ENCODE measurements around the gene OR2T1.
"Not testable (repeated sequence)": the region's sequence is repeated elsewhere in the genome, so short reads cannot be mapped to it uniquely, and the experiment has no call there.

OR2T1 gene

GRCh38 chr1:248436303-248436702 is 33.5 kb downstream of the OR2T1 start:
- DNase-seq, result not testable (repeated sequence)

DNA sequence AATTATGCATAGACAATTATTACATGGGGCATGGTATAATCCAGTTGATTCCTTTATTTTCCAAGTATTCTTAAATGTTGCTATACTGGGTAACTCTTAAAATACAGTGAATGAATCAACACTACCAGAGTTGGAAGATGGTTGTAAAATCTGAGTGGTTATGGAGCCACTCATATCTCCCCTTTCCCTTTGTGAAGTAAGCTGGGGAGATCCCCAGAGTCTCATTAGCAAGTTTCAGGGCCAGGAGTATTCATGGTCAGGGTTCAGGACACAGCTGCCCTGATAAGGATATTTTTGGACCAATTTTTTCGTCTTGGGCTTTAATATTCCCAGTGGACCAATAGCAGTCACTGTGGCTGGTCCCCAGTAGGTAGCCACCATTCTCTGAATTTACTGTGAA is 35.8 kb downstream of the OR2T1 start:
- not testable (repeated sequence) for DNase-seq

DNA sequence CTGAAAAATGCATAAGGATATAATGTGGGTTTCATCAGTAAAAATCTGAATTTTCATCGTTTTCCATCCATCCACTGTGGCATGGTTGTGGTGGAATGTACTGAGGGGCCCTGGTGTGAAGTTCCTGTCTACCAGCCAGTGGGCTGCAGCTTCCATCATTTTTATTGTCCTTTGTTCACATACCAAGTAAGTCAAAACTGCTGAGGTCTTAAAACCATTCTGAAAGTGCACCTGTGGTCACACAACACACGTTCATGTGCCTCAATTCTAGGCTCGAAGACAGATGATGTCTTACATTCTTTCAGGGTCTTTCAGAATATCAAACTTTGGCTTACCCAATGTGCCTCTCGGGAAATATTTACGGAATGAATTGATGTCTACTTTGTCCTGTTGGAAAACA is 36.4 kb downstream of the OR2T1 start:
- not testable (repeated sequence) for DNase-seq

GRCh38 chr1:248442500-248443277 is 39.8 kb downstream of the OR2T1 start:
- not testable (repeated sequence) for DNase-seq

DNA sequence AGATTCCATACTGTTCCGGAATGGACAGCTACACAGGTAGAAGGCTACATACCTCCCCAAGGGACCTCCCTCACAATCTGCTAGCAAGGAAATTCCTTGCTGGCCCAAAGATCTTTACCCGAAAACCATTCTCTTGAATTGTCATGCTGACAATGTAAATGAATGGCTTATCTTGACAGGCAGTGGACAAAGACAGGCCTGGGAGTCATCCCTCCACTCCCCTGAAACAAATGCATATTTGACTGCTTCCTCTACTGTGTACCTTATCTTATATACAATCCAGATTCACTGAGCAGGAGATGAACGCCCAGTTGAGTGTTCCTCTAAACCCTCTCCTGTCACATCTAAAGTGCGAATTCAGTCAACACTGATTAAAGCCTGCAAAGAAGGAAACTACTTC is 41.8 kb downstream of the OR2T1 start:
- DNase-seq, result not testable (repeated sequence)

DNA sequence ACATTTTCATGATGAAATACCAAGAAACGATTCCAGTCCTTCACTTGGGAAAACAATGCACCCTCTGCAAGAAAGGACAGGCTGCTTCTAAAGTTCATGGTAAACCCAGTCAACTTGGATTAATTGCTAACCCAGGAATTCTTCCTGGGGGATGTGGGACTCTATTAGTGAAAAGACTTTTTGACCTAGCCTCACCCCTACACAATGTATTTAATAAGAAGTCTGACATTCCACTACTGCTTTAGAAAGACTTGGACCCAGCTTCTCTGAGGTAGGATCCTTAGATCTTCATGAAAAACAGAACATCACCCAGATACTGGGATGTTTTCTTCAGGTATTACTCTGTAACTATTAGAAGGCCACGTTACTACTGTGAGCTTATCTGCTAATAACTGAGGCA is 42.6 kb downstream of the OR2T1 start, which contains the start of gene OR2T2:
Gene OR2T2, plus strand, starts transcription at position 239 of the 400 bp plus-strand sequence. CDS start 7,161 bp downstream, outside the sequence.
- DNase-seq, result not testable (repeated sequence)

- DNase-seq, result not testable (repeated sequence)
Observed at GRCh38 chr1:248448409-248449074, 45.7 kb downstream of the OR2T1 start.

GRCh38 chr1:248449821-248450465 is 47.1 kb downstream of the OR2T1 start:
- not testable (repeated sequence) for DNase-seq

GRCh38 chr1:248450466-248451145 is 47.8 kb downstream of the OR2T1 start:
- not testable (repeated sequence) for DNase-seq

- DNase-seq, result not testable (repeated sequence)
Observed at GRCh38 chr1:248453619-248454018, 50.8 kb downstream of the OR2T1 start.

GRCh38 chr1:248455045-248455444 is 52.2 kb downstream of the OR2T1 start:
- not testable (repeated sequence) for DNase-seq

GRCh38 chr1:248456635-248457034 is 53.8 kb downstream of the OR2T1 start:
- DNase-seq, result not testable (repeated sequence)
